Glomerular endothelial cell (primary cell): ENCODE results near the gene CYSTM1. TPM values are rescaled to one million over a fixed set of nuclear protein-coding genes. Genes with fewer than 3 reads are reported as not detected.

Source experiments
- DNase-seq: peaks from one replicate; pipeline ENCODE4 v3.0.0-alpha.2; 2011; ENCODE audit warnings: low read depth, low spot score; ENCODE audit errors: extremely low read depth
- total RNA-seq: library from RNA; depleted of rRNA; stranded (reverse); fragments of >200 nt; gene quantifications from 2 replicates; pipeline ENCODE4 v1.2.3, GENCODE V29; 2015

The CYSTM1 gene
- total RNA-seq, result 61.0 and 86.3 TPM in 2 replicates

DNA sequence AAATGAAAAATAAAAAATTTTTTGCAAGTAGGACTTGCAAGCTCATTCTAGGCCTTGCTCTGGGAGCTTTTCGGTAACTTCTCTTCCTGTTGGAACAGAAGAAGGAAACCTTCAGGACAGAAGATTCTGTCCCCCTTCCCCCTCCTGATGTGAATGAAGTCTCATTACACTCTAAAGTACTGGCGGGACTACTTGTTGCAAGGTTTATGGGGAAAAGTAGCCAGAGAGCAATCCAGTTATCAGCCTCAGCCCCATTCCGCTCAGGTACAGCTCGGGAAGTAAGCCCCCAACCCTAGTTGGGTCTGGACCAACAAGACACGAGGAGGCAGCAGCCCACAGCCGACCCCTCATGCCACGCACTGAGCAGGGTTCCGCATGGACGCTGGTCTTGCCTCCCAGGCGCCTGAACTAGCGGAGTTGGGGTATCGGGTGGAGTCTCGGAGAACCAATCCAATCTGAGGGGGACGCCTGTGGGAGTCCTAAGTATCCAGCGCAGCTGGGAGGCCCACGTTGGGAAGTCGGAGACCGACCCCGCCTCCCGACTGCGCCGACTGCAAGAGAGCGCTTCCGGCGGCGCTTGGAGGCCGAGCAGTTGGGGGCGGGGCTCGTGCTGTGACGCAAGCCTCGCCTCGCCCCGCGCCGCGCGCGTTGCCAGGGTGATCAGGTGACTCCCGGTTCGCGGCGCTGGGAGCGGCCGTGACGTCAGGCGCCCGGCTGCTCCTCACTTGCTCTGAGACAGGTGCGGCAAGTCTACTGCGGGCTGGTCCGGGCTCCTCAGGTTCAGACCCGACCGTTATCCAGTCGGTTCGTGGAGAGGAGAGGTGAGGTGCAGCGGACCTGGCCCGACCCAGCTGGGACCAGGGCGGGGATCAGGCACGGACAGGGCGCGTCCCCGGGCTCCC lies at the start of gene CYSTM1:
CYSTM1 (plus strand) TSS at position 724 of the 902 bp plus-strand sequence. CDS start 19,278 bp downstream, outside the sequence.
- DNase-seq, result no peak

DNA sequence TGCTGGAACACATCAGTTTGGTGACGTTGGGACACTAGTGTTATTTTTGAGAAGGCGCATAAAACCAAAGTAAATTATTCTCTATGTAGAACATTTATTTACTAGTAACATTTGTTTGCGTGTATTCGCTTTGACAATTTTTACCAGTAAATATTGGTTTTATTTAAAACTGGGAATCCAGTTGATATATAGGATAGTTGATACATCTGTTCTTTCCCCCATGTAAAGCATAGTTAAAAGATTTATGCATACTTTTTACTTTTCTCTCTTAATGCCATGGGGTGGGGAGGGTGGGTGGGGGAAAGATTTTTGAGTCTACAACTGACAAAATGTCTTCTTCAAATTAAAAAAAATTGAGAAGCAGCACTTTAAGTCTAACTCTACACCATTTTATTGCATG lies 49.4 kb upstream of the CYSTM1 start, which contains the start of gene IGIP:
IGIP (plus strand) TSS at position 301 of the 400 bp plus-strand sequence. CDS start 2,540 bp downstream, outside the sequence.
- no peak for DNase-seq

DNA sequence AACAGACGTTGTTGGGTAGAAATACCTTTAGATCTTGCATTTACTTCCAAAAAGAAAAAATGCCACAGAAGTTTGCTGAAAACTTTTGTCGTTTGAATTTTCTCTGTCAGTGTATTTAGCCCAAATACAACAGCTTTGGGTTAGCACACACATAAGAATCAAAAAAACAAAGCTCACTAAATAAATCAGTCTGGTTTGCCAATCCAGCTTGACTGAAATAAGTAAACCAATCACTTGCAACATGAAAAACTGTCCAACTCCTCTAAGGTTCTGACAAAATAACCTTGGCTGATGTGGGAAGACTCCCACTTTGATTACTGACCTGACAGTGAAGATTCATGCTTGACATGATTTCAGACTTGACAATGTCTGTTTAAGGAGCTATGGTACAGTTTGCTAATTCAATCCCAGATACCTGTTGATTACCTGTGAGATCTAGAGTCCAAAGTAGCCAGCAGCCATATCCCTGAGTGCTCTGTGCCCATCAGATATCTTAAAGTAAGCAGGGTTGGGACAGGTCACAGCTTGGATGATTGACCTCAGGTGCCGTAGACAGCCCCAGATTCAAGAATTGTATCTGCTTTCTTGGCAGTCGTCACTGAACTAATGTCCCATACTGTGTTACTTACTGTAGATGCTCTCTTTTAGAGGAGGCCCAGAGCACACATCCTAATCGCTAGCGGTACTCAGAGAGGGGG lies 48.5 kb upstream of the CYSTM1 start:
- no peak for DNase-seq

DNA sequence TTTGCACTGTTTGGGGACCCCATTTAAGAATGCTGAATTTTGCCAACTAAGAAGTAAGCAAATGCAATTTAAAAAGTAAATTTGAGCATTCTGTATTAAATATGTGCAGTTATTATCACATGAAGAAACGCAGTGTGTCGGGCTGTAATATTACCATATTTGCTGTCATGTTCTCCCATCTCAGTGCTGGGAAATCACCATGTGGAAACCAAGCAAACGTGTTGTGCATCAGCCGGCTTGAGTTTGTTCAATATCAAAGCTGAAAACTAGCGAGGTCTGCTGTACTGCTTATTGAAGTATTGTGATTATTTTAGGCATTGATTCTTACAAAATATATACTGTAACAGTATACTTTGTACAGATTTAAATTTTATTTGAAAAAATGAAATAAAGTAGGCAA lies 46.6 kb upstream of the CYSTM1 start:
- no peak for DNase-seq

GRCh38 chr5:140130949-140131733 lies 43.8 kb upstream of the CYSTM1 start:
- DNase-seq, result no peak

DNA sequence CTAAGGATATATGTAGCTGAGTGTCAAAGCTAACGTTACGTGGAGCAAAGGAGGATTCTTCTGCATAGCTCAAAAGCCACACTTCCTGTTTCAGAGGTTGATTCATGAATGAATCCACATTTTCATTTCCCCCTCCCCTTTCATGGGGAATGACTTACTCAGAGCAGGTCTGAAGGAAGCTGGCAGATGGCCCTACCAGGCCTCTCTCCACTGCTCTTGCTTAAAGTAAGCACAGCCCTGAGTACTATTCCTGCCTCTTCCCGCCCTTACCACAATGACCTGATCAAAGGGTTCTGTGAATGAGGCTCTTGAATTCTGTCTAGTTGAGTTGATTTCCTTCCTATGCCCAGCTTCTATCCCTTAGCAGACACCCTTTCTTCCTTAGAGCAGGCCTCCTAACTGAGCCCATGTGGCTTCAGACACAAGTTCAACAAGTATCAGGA lies 43.0 kb upstream of the CYSTM1 start:
- no peak for DNase-seq

DNA sequence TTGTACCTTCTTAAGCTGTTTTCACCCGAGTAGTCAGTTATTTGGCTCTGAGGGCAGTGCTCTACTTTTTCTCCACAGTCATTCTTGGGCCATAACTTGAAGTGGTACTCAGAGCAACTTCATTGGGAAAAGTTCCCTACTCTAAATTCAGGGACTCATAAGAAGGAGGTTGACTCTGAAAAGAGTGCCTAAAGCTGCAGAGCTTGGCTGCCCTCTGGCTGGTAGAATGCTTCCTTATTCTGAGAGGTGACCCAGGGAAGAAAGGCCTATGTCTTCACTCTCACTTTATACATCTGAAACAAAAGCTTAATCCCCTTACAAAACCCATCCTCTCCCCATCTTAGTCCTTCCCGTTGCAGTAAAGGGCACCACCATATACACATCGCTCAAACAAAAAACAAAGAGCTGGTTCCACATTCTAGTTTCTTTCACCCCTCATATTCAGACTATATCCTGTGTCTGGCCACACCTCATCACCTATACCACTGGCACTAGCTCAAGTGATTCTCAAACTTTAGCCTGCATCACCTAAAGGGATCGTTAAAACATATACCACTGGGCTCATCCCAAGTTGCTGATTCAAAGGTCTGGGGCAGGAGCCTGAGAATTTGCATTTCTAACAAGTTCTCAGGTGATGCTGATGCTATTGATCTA lies 41.3 kb upstream of the CYSTM1 start:
- DNase-seq, result no peak

- no peak for DNase-seq
Observed at GRCh38 chr5:140134277-140134935, 40.6 kb upstream of the CYSTM1 start.

- DNase-seq, result no peak
Observed at GRCh38 chr5:140135127-140135526, 39.9 kb upstream of the CYSTM1 start.

GRCh38 chr5:140136624-140137023 lies 38.4 kb upstream of the CYSTM1 start:
- DNase-seq, result no peak

- DNase-seq, result no peak
Observed at GRCh38 chr5:140140435-140140834, 34.6 kb upstream of the CYSTM1 start.

DNA sequence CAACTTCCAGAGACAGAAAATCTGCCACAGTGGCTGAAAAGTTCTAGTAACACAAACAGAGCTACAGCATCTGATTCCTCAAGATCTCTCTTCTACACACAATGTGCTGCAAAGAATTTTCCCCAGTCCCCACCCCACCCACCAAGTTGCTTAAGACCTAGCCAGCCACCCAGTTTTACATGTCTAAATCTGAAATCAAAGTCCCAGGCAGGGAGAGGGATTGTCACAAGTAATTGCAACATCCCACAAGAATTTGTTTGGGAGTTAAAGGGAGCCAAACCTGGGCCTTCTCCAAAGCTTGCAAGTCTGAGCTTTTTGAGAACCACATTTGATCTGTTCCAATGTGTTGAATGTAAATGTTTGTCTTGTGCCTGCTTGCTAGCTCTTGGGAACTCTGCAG lies 33.7 kb upstream of the CYSTM1 start:
- DNase-seq, result no peak

DNA sequence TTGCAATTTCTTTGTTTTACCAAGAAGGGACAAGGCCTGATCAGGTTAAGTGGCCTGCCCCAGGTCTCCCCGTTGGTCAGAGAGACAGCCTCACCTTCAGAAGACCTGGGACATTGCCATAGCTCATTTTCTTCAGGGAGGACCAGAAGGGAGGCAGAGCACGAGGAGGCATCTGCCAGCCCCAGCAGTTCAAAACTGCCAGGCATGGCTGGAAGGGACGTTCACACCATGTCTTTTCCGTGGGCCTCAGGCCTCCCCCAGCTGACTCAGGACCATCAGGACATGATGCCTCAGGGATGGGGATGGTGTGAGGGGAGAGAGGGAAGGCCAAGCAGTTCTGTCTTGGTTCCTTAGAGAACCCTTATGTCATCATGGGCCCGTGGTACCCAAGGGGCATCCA lies 32.7 kb upstream of the CYSTM1 start:
- no peak for DNase-seq

DNA sequence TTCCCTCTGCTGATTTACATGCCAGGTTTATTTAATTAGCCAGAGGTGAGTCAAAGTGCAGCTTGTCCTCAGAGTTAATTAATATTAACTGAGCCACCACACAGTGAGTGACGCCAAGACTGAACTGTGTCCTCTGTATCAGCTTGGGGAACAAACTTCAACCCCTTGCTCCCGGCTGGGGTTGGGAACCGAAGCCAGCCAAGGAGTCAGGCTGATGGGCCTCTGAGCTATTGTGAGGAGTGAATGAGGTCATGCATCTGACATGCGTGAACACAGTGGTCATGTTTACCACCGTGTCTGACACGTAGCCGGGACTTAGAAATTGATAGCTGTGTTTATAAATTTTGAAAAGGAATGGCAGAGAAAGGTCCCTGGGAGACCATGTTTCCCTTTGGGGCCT lies 32.1 kb upstream of the CYSTM1 start:
- no peak for DNase-seq

DNA sequence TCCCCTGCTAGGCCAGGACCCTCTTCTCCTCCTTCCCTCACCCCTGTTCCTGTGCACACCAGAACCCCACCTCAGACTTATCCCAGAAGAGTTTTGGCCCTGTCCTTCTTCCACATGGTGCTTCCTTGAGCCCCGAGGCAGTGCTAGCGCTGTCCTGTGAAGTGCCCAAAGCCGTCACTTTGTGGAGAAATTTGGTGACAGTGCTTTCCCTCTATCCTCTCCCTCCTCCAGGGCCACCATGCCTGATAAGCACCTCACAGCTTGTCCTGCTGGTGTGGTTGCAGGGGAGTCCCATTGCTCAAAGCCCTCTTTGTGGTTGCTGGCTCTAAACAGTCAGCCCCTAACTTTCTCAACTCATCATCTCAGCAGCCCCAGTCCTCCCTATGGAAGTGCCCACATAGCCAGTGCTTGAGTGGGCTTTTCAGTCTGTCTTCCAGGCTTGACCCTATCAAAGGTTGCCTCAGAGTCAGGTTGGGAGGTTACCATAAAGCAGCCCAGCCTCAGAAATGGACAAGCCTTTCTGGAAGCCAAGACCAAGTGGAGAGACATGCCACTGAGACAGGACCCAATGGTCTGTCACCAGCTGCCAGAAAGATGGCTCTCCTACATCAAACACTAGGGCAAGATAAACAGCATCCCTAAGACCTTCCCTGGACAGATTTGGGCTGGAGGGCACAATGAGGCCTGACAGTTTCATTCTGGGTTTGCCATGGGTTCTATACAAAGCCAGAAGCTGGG lies 31.3 kb upstream of the CYSTM1 start:
- no peak for DNase-seq

DNA sequence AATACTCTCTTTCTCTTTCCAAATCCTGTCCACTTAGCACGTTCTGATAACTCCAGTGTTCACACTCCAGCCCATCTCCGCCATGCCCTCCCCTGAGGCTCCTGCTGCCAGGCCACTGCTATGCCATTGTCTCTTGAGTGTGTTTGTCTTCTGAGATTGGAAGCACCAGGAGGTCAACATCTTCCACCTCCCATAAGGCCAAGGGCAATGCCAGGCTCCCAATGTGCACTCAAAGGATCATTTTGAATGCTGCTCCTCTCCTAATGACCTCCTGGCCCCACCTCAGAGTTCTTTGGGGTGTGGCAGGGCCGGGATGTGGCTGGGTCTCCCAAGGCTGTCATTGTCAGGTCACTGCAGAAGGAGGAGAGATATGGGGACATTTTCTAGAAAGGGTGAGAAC lies 29.7 kb upstream of the CYSTM1 start:
- no peak for DNase-seq

- DNase-seq, result no peak
Observed at GRCh38 chr5:140145818-140146522, 29.0 kb upstream of the CYSTM1 start.

GRCh38 chr5:140146523-140146842 lies 28.5 kb upstream of the CYSTM1 start:
- DNase-seq, result no peak

GRCh38 chr5:140147460-140147859 lies 27.5 kb upstream of the CYSTM1 start:
- DNase-seq, result no peak
